GM19193 (cell line): ENCODE measurements around the gene MCTP1.

Experiments
- POLR2A ChIP-seq: IDR thresholded peaks from 4 replicates; pipeline ENCODE4 v1.6.1; 2011; ENCODE audit not compliant: insufficient read depth, insufficient read length; ENCODE audit errors: extremely low read depth

Gene MCTP1

GRCh38 chr5:95130941-95131340 is 154.0 kb downstream of the MCTP1 start:
- TF ChIP-seq POLR2A, result no peak

- TF ChIP-seq POLR2A, result no peak
Observed at GRCh38 chr5:95124731-95125130, 160.2 kb downstream of the MCTP1 start.

GRCh38 chr5:95124101-95124500 is 160.8 kb downstream of the MCTP1 start:
- TF ChIP-seq POLR2A, result no peak

GRCh38 chr5:95114902-95115301 is 170.0 kb downstream of the MCTP1 start:
- TF ChIP-seq POLR2A, result no peak

GRCh38 chr5:95114305-95114704 is 170.6 kb downstream of the MCTP1 start:
- TF ChIP-seq POLR2A, result no peak

- TF ChIP-seq POLR2A, result no peak
Observed at GRCh38 chr5:95113489-95113888, 171.4 kb downstream of the MCTP1 start.

GRCh38 chr5:95111141-95111540 is 173.8 kb downstream of the MCTP1 start:
- TF ChIP-seq POLR2A, result no peak

GRCh38 chr5:95110118-95110517 is 174.8 kb downstream of the MCTP1 start:
- no peak for TF ChIP-seq POLR2A

GRCh38 chr5:95107138-95107537 is 177.8 kb downstream of the MCTP1 start:
- no peak for TF ChIP-seq POLR2A

- no peak for TF ChIP-seq POLR2A
Observed at GRCh38 chr5:95105638-95106037, 179.3 kb downstream of the MCTP1 start.

- no peak for TF ChIP-seq POLR2A
Observed at GRCh38 chr5:95102687-95103086, 182.2 kb downstream of the MCTP1 start.

GRCh38 chr5:95102080-95102479 is 182.8 kb downstream of the MCTP1 start:
- no peak for TF ChIP-seq POLR2A

- TF ChIP-seq POLR2A, result no peak
Observed at GRCh38 chr5:95100551-95100950, 184.3 kb downstream of the MCTP1 start.

GRCh38 chr5:95098012-95098411 is 186.9 kb downstream of the MCTP1 start:
- no peak for TF ChIP-seq POLR2A

GRCh38 chr5:95093211-95093610 is 191.7 kb downstream of the MCTP1 start:
- no peak for TF ChIP-seq POLR2A

GRCh38 chr5:95090774-95091173 is 194.1 kb downstream of the MCTP1 start:
- no peak for TF ChIP-seq POLR2A

GRCh38 chr5:95087816-95088317 is 197.0 kb downstream of the MCTP1 start:
- TF ChIP-seq POLR2A, result peak; percentile 48
